ENCODE results near the gene CENPP.

DNA sequence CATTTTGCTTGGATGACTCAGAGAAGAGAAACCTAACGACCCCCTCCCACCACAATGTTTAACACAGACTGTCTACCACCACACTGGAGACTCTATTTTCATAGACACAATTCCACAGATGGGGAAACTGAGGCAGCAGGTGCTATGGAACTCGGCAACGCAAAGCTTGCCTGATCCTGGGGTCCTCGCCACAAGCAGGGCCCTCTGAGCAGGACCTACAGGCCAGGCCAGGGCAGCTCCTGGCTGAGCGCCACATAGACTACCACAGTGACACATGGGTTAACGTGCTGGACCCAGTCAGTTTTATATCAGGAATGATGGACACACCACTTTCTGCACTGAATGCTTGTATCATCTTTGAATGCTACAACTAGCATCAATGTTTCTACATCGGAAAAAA lies 332.4 kb downstream of the CENPP start:
- TF ChIP-seq, protein P1, sequence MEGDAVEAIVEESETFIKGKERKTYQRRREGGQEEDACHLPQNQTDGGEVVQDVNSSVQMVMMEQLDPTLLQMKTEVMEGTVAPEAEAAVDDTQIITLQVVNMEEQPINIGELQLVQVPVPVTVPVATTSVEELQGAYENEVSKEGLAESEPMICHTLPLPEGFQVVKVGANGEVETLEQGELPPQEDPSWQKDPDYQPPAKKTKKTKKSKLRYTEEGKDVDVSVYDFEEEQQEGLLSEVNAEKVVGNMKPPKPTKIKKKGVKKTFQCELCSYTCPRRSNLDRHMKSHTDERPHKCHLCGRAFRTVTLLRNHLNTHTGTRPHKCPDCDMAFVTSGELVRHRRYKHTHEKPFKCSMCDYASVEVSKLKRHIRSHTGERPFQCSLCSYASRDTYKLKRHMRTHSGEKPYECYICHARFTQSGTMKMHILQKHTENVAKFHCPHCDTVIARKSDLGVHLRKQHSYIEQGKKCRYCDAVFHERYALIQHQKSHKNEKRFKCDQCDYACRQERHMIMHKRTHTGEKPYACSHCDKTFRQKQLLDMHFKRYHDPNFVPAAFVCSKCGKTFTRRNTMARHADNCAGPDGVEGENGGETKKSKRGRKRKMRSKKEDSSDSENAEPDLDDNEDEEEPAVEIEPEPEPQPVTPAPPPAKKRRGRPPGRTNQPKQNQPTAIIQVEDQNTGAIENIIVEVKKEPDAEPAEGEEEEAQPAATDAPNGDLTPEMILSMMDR (conservative IDR thresholded peaks at IDR 0.05; ENCODE audit: low read depth, low read length) = no peak
- no peak for TF ChIP-seq EZH2 (IDR thresholded peaks at IDR 0.05; ENCODE audit: low read length, unreplicated experiment)

Measured in PC-3 (cell line).